Muscle of leg (tissue), 11 donors: Measurements from ENCODE around the gene OMP. TPM values are rescaled to one million over a fixed set of nuclear protein-coding genes. Genes with fewer than 3 reads are reported as not detected.

ENCODE experiments used
- DNase-seq: peaks from one replicate; pipeline ENCODE4 v3.0.0; 2013
- H3K27ac ChIP-seq: one replicate; pipeline ENCODE4 v1.5.1; 2013; ENCODE audit warnings: mild to moderate bottlenecking, low read length, control low read depth
- H3K27me3 ChIP-seq: one replicate; pipeline ENCODE4 v1.6.1; 2013; ENCODE audit warnings: low read length; ENCODE audit not compliant: control insufficient read depth, insufficient read depth
- H3K36me3 ChIP-seq: one replicate; pipeline ENCODE4 v1.6.1; 2013; ENCODE audit warnings: low read length; ENCODE audit not compliant: control insufficient read depth, insufficient read depth
- H3K4me1 ChIP-seq: one replicate; pipeline ENCODE4 v1.6.1; 2013; ENCODE audit warnings: low read length; ENCODE audit not compliant: control insufficient read depth, insufficient read depth
- H3K4me3 ChIP-seq: one replicate; pipeline ENCODE4 v1.5.1; 2013; ENCODE audit warnings: low read length, control low read depth
- H3K9me3 ChIP-seq: replicated peaks from 2 replicates; pipeline ENCODE4 v1.6.1; 2013; ENCODE audit warnings: low read depth, low read length; ENCODE audit not compliant: control insufficient read depth
- WGBS: methylation state at CpG from one replicate; pipeline ENCODE4 v1.1.5; 2013; ENCODE audit warnings: missing lambda C conversion rate; ENCODE audit not compliant: insufficient coverage; 5-methylcytosine and 5-hydroxymethylcytosine counted together
- polyA plus RNA-seq, 8 donors: library from polyadenylated mRNA; unstranded; fragments of 120-200 nt; gene quantifications; one replicate each; pipeline versions ENCODE4 v1.2.1 to v1.2.3, GENCODE V29; 2013; ENCODE audit warnings: inconsistent platforms in 1 of 8, low replicate concordance in 1 of 8; ENCODE audit not compliant: insufficient read length in 8 of 8, insufficient read depth in 1 of 8
- total RNA-seq: library from RNA; stranded (reverse); fragments of 120-200 nt; gene quantifications from one replicate; pipeline ENCODE4 v1.2.4, GENCODE V29; 2013

The OMP gene
- total and polyA plus RNA-seq, 9 donors, result 0.27 TPM; not detected in 8

DNA sequence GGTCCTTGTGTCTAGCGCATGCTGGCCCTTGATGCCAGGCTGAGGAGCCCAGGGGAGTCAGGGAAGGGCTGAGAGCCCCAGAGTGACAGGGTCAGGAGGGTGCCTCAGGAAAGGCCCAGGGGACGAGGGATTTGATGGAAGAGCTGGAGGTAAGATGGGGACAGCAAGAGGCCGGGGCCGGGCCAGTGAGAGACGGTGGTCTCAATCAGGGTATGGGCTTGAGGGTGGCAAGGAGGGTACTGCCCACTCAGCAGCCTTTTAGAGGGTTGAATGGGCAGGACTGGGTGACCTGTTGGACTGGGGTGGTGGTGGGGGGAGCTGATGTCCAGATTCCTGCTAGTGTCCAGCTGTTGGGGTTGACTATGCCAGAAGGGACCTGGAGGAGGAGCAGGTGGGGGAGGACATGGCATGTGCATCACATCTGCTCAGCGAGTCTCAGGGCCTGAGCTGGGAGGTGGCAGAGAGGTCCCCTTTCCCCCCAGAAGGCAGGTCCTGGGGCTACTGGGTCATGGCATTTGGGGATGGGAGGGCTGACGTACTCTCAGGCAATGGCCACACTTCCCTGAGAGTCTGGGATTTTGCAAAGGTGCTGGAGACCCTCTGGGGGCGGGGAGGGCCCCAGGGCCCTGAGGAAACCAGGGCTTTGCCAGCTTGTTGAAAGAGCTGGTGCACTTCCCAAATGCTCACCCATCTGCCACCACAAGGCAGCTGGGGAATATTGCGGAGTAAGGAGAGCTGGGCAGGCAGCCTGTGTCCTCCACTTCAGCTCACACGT, 43.8 kb downstream of the OMP start:
- no peak for DNase-seq
- 79% methylated on average over 7 of the region's 10 CpGs for WGBS
- no peak overlapping the region for H3K27ac ChIP-seq
- peaks cover 35% of the 10 kb centered on the region for H3K4me1 ChIP-seq
- no peaks in the 10 kb centered on the region for H3K9me3 ChIP-seq
- H3K27me3 ChIP-seq, result peaks cover 16% of the 10 kb centered on the region
- no peak overlapping the region for H3K4me3 ChIP-seq
- no peaks in the 10 kb centered on the region for H3K36me3 ChIP-seq

DNA sequence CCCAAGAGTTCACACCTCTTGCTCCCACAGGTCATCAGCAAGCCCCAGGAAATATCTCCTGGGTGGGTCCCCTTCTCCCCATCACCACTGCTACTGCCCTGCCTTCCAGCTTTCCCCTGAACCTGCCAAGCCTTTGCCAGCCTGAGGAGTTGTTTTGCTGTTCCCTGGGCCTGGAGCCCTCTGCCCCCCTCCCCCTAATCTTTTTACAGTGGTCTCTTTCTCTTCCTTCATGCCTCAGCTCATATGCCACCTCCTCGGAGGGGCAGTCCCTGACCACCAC, 44.3 kb downstream of the OMP start:
- Histone ChIP-seq H3K27ac (no peak overlapping the region), H3K4me3 (no peak overlapping the region), H3K9me3 (no peaks in the 10 kb centered on the region), H3K27me3 (peaks cover 15% of the 10 kb centered on the region), H3K4me1 (peaks cover 40% of the 10 kb centered on the region), H3K36me3 (no peaks in the 10 kb centered on the region)
- DNase-seq, result no peak
- 50% methylated on average over 1 of the region's 1 CpG for WGBS

DNA sequence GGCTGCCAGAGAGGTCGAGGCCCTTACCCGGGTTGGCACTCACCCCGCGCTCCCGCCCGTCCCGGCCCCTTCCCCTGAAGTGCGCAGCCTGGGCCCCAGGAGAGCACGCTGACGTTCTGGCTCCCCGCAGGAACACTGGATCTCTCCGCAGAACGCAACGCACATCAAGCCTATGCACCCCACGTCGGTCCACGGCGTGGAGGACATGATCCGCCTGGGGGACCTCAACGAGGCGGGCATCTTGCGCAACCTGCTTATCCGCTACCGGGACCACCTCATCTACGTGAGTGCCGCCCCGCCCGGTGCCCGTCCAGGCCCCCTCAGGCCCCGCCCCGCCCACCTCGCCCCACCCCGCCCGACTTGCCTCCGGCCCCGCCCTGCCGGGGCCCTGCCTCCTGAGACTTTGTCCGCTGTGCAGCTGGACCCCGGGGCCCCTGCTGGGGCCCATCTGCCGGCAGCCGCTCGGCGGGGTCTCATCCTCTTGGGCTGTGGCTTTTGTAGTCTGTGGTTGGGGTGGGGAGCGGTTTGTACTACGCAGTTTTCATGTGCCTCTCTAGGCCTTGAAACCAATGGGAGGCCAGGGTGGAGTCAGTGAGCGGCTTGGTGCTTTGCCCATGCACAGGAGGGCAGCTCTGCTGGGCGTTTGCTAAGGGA, 45.2 kb downstream of the OMP start:
- WGBS, result 13% methylated on average over 37 of the region's 47 CpGs
- H3K27me3 ChIP-seq, result peaks cover 13% of the 10 kb centered on the region
- no peaks in the 10 kb centered on the region for H3K9me3 ChIP-seq
- peaks cover 47% of the 10 kb centered on the region for H3K4me1 ChIP-seq
- no peak overlapping the region for H3K27ac ChIP-seq
- DNase-seq, result no peak
- no peaks in the 10 kb centered on the region for H3K36me3 ChIP-seq
- no peak overlapping the region for H3K4me3 ChIP-seq

GRCh38 chr11:77148963-77149715, 46.5 kb downstream of the OMP start:
- H3K4me1 ChIP-seq, result peaks cover 59% of the 10 kb centered on the region
- WGBS, result 83% methylated on average over 8 of the region's 8 CpGs
- no peaks in the 10 kb centered on the region for H3K9me3 ChIP-seq
- no peak overlapping the region for H3K27ac ChIP-seq
- no peak overlapping the region for H3K4me3 ChIP-seq
- no peak for DNase-seq
- no peaks in the 10 kb centered on the region for H3K36me3 ChIP-seq
- H3K27me3 ChIP-seq, result peaks cover 13% of the 10 kb centered on the region

DNA sequence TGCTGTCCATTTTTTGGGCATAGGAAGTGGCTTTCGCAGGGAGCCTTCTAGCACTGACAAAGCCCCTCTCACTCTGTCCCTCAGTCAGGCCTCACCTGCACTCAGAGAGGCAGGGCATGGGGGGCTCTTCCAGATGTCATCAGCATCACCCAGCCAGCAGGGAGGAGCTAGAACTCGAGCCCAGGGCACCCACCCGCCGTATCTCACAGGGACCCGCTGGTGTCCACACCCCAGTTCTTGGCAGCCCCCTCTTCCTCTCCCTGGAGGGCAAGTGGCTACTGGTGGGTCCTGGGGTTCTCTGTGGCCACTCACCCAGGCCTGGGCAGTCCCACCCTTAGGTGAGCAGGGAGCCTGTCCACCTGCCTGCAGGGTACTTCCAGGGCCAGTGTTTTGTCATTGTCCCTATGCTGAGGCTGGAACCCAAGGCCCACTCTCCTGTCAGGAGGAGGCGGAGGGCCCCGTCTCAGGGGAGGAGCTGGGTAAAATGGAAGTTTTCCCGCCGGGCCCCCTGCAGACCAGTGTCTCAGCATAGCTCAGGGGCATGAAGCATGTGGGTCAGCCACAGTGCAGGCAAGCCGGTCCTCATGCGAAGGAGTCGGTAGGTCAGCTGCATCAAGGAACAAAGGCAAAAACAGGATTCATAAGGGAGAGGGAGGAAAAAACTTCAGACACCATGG, 47.2 kb downstream of the OMP start:
- Histone ChIP-seq H3K9me3 (no peaks in the 10 kb centered on the region), H3K36me3 (no peaks in the 10 kb centered on the region), H3K27me3 (peaks cover 13% of the 10 kb centered on the region), H3K4me3 (no peak overlapping the region), H3K27ac (no peak overlapping the region), H3K4me1 (peaks cover 59% of the 10 kb centered on the region)
- WGBS, result 72% methylated on average over 11 of the region's 12 CpGs
- DNase-seq, result no peak

- DNase-seq, result no peak
- 78% methylated on average over 7 of the region's 10 CpGs for WGBS
- H3K4me1 ChIP-seq, result peaks cover 67% of the 10 kb centered on the region
- H3K4me3 ChIP-seq, result no peak overlapping the region
- H3K9me3 ChIP-seq, result no peaks in the 10 kb centered on the region
- no peaks in the 10 kb centered on the region for H3K36me3 ChIP-seq
- H3K27me3 ChIP-seq, result peaks cover 13% of the 10 kb centered on the region
- no peak overlapping the region for H3K27ac ChIP-seq
Measured at GRCh38 chr11:77150836-77151235, 48.2 kb downstream of the OMP start.

DNA sequence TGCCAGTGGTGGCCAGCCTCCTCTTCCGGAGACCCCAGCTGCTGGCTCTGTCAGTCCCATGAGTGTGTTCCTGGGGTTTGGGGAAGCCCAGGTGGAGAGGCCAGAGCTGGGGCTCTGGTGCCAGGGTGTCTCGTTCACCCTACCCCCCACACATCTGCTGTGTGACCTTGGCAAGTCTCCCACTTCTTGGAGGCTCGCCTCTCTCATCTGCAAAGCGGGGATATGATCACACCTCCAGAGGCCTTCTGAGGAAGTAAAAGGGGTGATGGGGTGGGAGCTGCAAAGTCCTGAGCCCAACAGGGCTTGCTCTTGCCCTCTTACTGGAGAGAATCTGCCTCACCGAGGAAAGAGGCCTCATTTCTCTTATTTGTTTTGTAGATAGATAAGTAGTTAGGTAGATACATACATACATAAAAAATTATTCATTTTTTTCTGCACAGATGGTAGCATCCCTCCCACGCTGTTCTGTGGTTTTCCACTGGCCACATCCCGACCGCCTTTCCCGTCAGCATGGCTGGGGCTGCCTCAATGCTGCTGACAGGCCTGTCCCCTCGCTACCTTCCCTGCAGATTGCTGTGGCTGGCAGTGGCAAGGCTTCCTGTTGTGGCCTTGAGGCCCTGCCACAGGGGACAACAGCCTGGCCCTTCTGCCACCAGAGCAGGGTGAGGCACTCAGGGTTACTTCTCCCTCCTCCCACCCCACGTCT, 49.3 kb downstream of the OMP start:
- Histone ChIP-seq H3K27ac (no peak overlapping the region), H3K4me3 (no peak overlapping the region), H3K27me3 (peaks cover 6% of the 10 kb centered on the region), H3K36me3 (no peaks in the 10 kb centered on the region), H3K9me3 (no peaks in the 10 kb centered on the region), H3K4me1 (peaks cover 58% of the 10 kb centered on the region)
- no peak for DNase-seq
- 47% methylated on average over 5 of the region's 11 CpGs for WGBS

GRCh38 chr11:77152846-77153245, 50.2 kb downstream of the OMP start:
- Histone ChIP-seq H3K9me3 (no peaks in the 10 kb centered on the region), H3K27ac (no peak overlapping the region), H3K4me3 (no peak overlapping the region), H3K36me3 (no peaks in the 10 kb centered on the region), H3K4me1 (peaks cover 52% of the 10 kb centered on the region), H3K27me3 (peaks cover 2% of the 10 kb centered on the region)
- WGBS, result 61% methylated on average over 6 of the region's 6 CpGs
- DNase-seq, result peak; percentile 65
